Keratinocyte (primary cell): ENCODE data around the gene FMN1. TPM values are rescaled to one million over a fixed set of nuclear protein-coding genes. Genes with fewer than 3 reads are reported as not detected.

Experiments used
- DNase-seq: peaks from one replicate; pipeline ENCODE4 v3.0.0-alpha.2; 2011; ENCODE audit warnings: low read depth, missing footprints, low spot score
- FAIRE-seq: peaks from 2 replicates; lab custom pipeline; 2011; peaks lifted over from hg19 to GRCh38; lab: Jason Lieb, UNC
- H2AFZ ChIP-seq: 2 replicates; pipeline ENCODE4 v1.6.0; 2012; ENCODE audit warnings: low read length, control low read depth, inconsistent platforms; ENCODE audit not compliant: control insufficient read depth
- H3K27ac ChIP-seq: 2 replicates; pipeline ENCODE4 v1.5.1; 2011; ENCODE audit warnings: low read length; ENCODE audit not compliant: control insufficient read depth, insufficient read depth
- H3K27me3 ChIP-seq: 3 replicates; pipeline ENCODE4 v1.6.0; 2011; ENCODE audit warnings: low read length; ENCODE audit not compliant: control insufficient read depth, insufficient read depth; ENCODE audit errors: extremely low read depth
- H3K36me3 ChIP-seq, 2 experiments: 2 replicates in 1 of 2; 3 replicates in 1 of 2; pipeline ENCODE4 v1.5.1; 2011; ENCODE audit warnings: low read length in 2 of 2, mild to moderate bottlenecking in 1 of 2; ENCODE audit not compliant: control insufficient read depth in 2 of 2, insufficient read depth in 2 of 2; ENCODE audit errors: extremely low read depth in 1 of 2
- H3K4me1 ChIP-seq: 3 replicates; pipeline ENCODE4 v1.5.1; 2011; ENCODE audit warnings: low read length; ENCODE audit not compliant: control insufficient read depth, insufficient read depth; ENCODE audit errors: extremely low read depth
- H3K4me2 ChIP-seq: 3 replicates; pipeline ENCODE4 v1.6.0; 2011; ENCODE audit warnings: low read depth, low read length; ENCODE audit not compliant: control insufficient read depth, insufficient read depth; ENCODE audit errors: extremely low read depth
- H3K4me3 ChIP-seq, 3 experiments: fragments of 200-600 bp in 1 of 3; sonication (generic) in 1 of 3; 2 replicates in 2 of 3; 3 replicates in 1 of 3; pipeline ENCODE4 v1.5.1; 2011 to 2016; ENCODE audit warnings: low read length in 3 of 3, mild to moderate bottlenecking in 3 of 3, control low read depth in 2 of 3, inconsistent platforms in 1 of 3, low read depth in 1 of 3, mixed read lengths in 1 of 3, mixed run types in 1 of 3, moderate library complexity in 1 of 3; ENCODE audit not compliant: control insufficient read depth in 2 of 3, insufficient read depth in 2 of 3; ENCODE audit errors: extremely low read depth in 1 of 3
- H3K79me2 ChIP-seq: 2 replicates; pipeline ENCODE4 v1.6.0; 2012; ENCODE audit warnings: low read length; ENCODE audit not compliant: control insufficient read depth, insufficient read depth
- H3K9ac ChIP-seq: 3 replicates; pipeline ENCODE4 v1.6.0; 2011; ENCODE audit warnings: low read length; ENCODE audit not compliant: control insufficient read depth, insufficient read depth; ENCODE audit errors: extremely low read depth
- H3K9me1 ChIP-seq: 3 replicates; pipeline ENCODE4 v1.6.0; 2011; ENCODE audit warnings: low read length; ENCODE audit not compliant: control insufficient read depth, insufficient read depth; ENCODE audit errors: extremely low read depth
- H3K9me3 ChIP-seq: 2 replicates; pipeline ENCODE4 v1.5.1; 2012; ENCODE audit warnings: low read depth, low read length; ENCODE audit not compliant: control insufficient read depth
- H4K20me1 ChIP-seq: 3 replicates; pipeline ENCODE4 v1.6.0; 2011; ENCODE audit warnings: low read length; ENCODE audit not compliant: control insufficient read depth, insufficient read depth; ENCODE audit errors: extremely low read depth
- CTCF ChIP-seq, 3 experiments: IDR thresholded peaks in 1 of 3; conservative IDR thresholded peaks in 1 of 3; optimal IDR thresholded peaks in 1 of 3; 2 replicates in 2 of 3; 3 replicates in 1 of 3; pipeline versions ENCODE3 to v1.5.1; 2011; ENCODE audit warnings: low read length in 3 of 3, mild to moderate bottlenecking in 3 of 3, moderate library complexity in 2 of 3, control low read depth in 1 of 3, inconsistent platforms in 1 of 3; ENCODE audit not compliant: insufficient read depth in 2 of 3; ENCODE audit errors: extremely low read depth in 1 of 3
- EZH2 ChIP-seq: IDR thresholded peaks from one replicate; pipeline ENCODE4 v1.6.1; 2012; ENCODE audit warnings: inconsistent platforms, mild to moderate bottlenecking, low read length, moderate library complexity
- dilution Hi-C: fragments of 300-500 bp; cut with MboI; formaldehyde crosslinking; loops from one replicate; pipeline ENCODE4 v1.7.0; 2020; ENCODE audit warnings: low sequenced_read_pairs; ENCODE audit not compliant: extremely low pct_ligation_motif_present
- polyA plus RNA-seq, 5 experiments: library from polyadenylated mRNA; depleted of rRNA in 3 of 5; stranded (reverse) in 3 of 5; stranded (forward) in 1 of 5; unstranded in 1 of 5; fragments of >200 nt; gene quantifications; 1 replicate in 1 of 5; 2 replicates in 3 of 5; 3 replicates in 1 of 5; pipeline versions ENCODE4 v1.2.1 to v1.2.3, GENCODE V29; 2011 to 2012; ENCODE audit warnings: missing spikeins in 2 of 5, low read depth in 1 of 5, low replicate concordance in 1 of 5

Gene FMN1
- polyA plus RNA-seq, 1 donor (not counting 4 experiments of a cell fraction or from before 2014, with no cell fraction given): 0.71 TPM

- dilution Hi-C loops: loop anchor here (25.0 kb wide), 1 partner anchor 153 kb away; no protein-coding TSS in a partner anchor
- Histone ChIP-seq H3K9me1 (no peaks in the 10 kb centered on the region), H3K4me3 (no peak overlapping the region), H3K9ac (no peak overlapping the region), H3K4me2 (no peak overlapping the region), H2AFZ (no peak overlapping the region), H3K36me3 (no peaks in the 10 kb centered on the region), H3K79me2 (no peaks in the 10 kb centered on the region), H3K27ac (no peak overlapping the region), H4K20me1 (no peaks in the 10 kb centered on the region), H3K9me3 (no peaks in the 10 kb centered on the region), H3K4me1 (no peaks in the 10 kb centered on the region), H3K27me3 (no peaks in the 10 kb centered on the region)
- TF ChIP-seq CTCF (optimal IDR thresholded peaks at IDR 0.05 in 1 of 3, IDR thresholded peaks at IDR 0.05 in 1 of 3, conservative IDR thresholded peaks at IDR 0.05 in 1 of 3; ENCODE audit: extremely low read depth in 1 of 3, insufficient read depth in 2 of 3, low read length in 3 of 3): no peak
- no peak for TF ChIP-seq EZH2
- FAIRE-seq (peak; percentile 13), DNase-seq (no peak)
These were observed 360.4 kb downstream of the FMN1 start for GRCh38 chr15:32834156-32834555.

GRCh38 chr15:32833379-32833821 is 361.1 kb downstream of the FMN1 start:
- no peak overlapping the region for H3K4me2 ChIP-seq
- no peak overlapping the region for H3K4me3 ChIP-seq
- no peak overlapping the region for H3K27ac ChIP-seq
- no peak for FAIRE-seq
- H4K20me1 ChIP-seq: no peaks in the 10 kb centered on the region
- dilution Hi-C loops: loop anchor here (25.0 kb wide), 1 partner anchor 154 kb away; no protein-coding TSS in a partner anchor
- no peaks in the 10 kb centered on the region for H3K4me1 ChIP-seq
- H3K27me3 ChIP-seq: no peaks in the 10 kb centered on the region
- no peak overlapping the region for H2AFZ ChIP-seq
- H3K79me2 ChIP-seq: no peaks in the 10 kb centered on the region
- TF ChIP-seq CTCF (optimal IDR thresholded peaks at IDR 0.05 in 1 of 3, IDR thresholded peaks at IDR 0.05 in 1 of 3, conservative IDR thresholded peaks at IDR 0.05 in 1 of 3; ENCODE audit: extremely low read depth in 1 of 3, insufficient read depth in 2 of 3, low read length in 3 of 3) (no peak), EZH2 (no peak)
- no peaks in the 10 kb centered on the region for H3K9me1 ChIP-seq
- H3K9me3 ChIP-seq: no peaks in the 10 kb centered on the region
- DNase-seq: no peak
- no peak overlapping the region for H3K9ac ChIP-seq
- H3K36me3 ChIP-seq: no peaks in the 10 kb centered on the region
